OCI-LY3 (cell line): ENCODE measurements around the gene KRT5.

Experiments
- H2AFZ ChIP-seq: fragments of 200-600, 300-600 bp; shearing (Covaris generic); 2 replicates; pipeline ENCODE4 v1.6.0; 2014; ENCODE audit warnings: antibody characterized with exemption, low read depth, low read length
- H3K27ac ChIP-seq: fragments of 200-600, 300-600 bp; sonication (generic); 2 replicates; pipeline ENCODE4 v1.5.1; 2014; ENCODE audit warnings: mild to moderate bottlenecking, low read length, moderate library complexity, mixed read lengths
- H3K27me3 ChIP-seq: fragments of 200-600, 300-600 bp; sonication (generic); 2 replicates; pipeline ENCODE4 v1.6.1; 2014; ENCODE audit warnings: low read depth, low read length, mixed read lengths
- H3K36me3 ChIP-seq: fragments of 200-600, 300-600 bp; sonication (generic); replicated peaks from 2 replicates; pipeline ENCODE3; 2014; ENCODE audit warnings: low read depth, low read length, mixed read lengths
- H3K4me1 ChIP-seq: fragments of 300-600, 200-600 bp; sonication (generic); 2 replicates; pipeline ENCODE4 v1.6.1; 2014; ENCODE audit warnings: low read length, mixed read lengths
- H3K4me2 ChIP-seq: fragments of 200-600, 300-600 bp; sonication (generic); 2 replicates; pipeline ENCODE4 v1.6.1; 2014; ENCODE audit warnings: low read length, mixed read lengths
- H3K4me3 ChIP-seq: fragments of 300-600, 200-600 bp; sonication (generic); 2 replicates; pipeline ENCODE4 v1.5.1; 2014; ENCODE audit warnings: antibody characterized with exemption, mild to moderate bottlenecking, low read length, moderate library complexity
- H3K79me2 ChIP-seq: fragments of 300-600, 200-600 bp; shearing (Covaris generic); 2 replicates; pipeline ENCODE4 v1.6.1; 2014; ENCODE audit warnings: mild to moderate bottlenecking, low read length, mixed read lengths
- H3K9ac ChIP-seq: fragments of 300-600, 200-600 bp; shearing (Covaris generic); 2 replicates; pipeline ENCODE4 v1.6.0; 2014; ENCODE audit warnings: mild to moderate bottlenecking, low read length, moderate library complexity
- H3K9me3 ChIP-seq: fragments of 200-600, 300-600 bp; shearing (Covaris generic); 2 replicates; pipeline ENCODE4 v1.6.1; 2014; ENCODE audit warnings: low read length, mixed read lengths; ENCODE audit not compliant: insufficient read depth
- H4K20me1 ChIP-seq: fragments of 200-600, 300-600 bp; sonication (generic); 2 replicates; pipeline ENCODE4 v1.6.1; 2016; ENCODE audit warnings: low read length, mixed read lengths; ENCODE audit not compliant: insufficient read depth
- CTCF ChIP-seq: fragments of 200-600, 300-600 bp; sonication (generic); IDR thresholded peaks from 2 replicates; pipeline ENCODE4 v1.5.1; 2014; ENCODE audit warnings: antibody characterized with exemption, low read length, low read depth
- EZH2phosphoT487 ChIP-seq: fragments of 200-600 bp; shearing (Covaris generic); IDR thresholded peaks from 2 replicates; pipeline ENCODE4 v1.6.1; 2018; ENCODE audit warnings: antibody characterized with exemption, mixed run types, low read depth

Gene KRT5

GRCh38 chr12:52519826-52520662 lies at the start of gene KRT5:
Gene KRT5 (minus strand): TSS chr12:52520394. CDS start chr12:52520296, 98 bp downstream.
- TF ChIP-seq CTCF: no peak
- no peak for TF ChIP-seq EZH2phosphoT487
- Histone ChIP-seq H3K79me2 (no peaks in the 10 kb centered on the region), H2AFZ (no peak within 1 kb of the TSS; the same call in 1 of the 2 replicates), H3K36me3 (no peaks in the 10 kb centered on the region), H3K4me3 (peak within 1 kb of the TSS; percentile 72), H3K27me3 (peaks cover 3% of the 10 kb centered on the region; the same call in 1 of the 2 replicates), H3K9me3 (no peaks in the 10 kb centered on the region), H3K27ac (peak within 1 kb of the TSS; percentile 63), H3K4me2 (peak within 1 kb of the TSS; percentile 67), H3K9ac (peak within 1 kb of the TSS; percentile 16), H4K20me1 (no peaks in the 10 kb centered on the region), H3K4me1 (peaks cover 52% of the 10 kb centered on the region)

GRCh38 chr12:52568111-52568510 lies 47.9 kb upstream of the KRT5 start:
- Histone ChIP-seq H3K9ac (no peak overlapping the region), H3K4me2 (no peak overlapping the region), H3K9me3 (no peaks in the 10 kb centered on the region), H3K27ac (no peak overlapping the region), H4K20me1 (no peaks in the 10 kb centered on the region), H3K79me2 (no peaks in the 10 kb centered on the region), H3K4me1 (peaks cover 8% of the 10 kb centered on the region), H2AFZ (no peak overlapping the region), H3K36me3 (no peaks in the 10 kb centered on the region), H3K4me3 (no peak overlapping the region), H3K27me3 (peaks cover 25% of the 10 kb centered on the region)
- TF ChIP-seq CTCF: no peak
- TF ChIP-seq EZH2phosphoT487: no peak

GRCh38 chr12:52566847-52567291 lies 46.7 kb upstream of the KRT5 start:
- TF ChIP-seq EZH2phosphoT487: no peak
- no peak for TF ChIP-seq CTCF
- H4K20me1 ChIP-seq: no peaks in the 10 kb centered on the region
- H3K4me1 ChIP-seq: peaks cover 8% of the 10 kb centered on the region
- no peaks in the 10 kb centered on the region for H3K9me3 ChIP-seq
- H3K4me2 ChIP-seq: no peak overlapping the region
- H3K27ac ChIP-seq: no peak overlapping the region
- no peak overlapping the region for H3K4me3 ChIP-seq
- H3K36me3 ChIP-seq: no peaks in the 10 kb centered on the region
- H3K9ac ChIP-seq: no peak overlapping the region
- peaks cover 32% of the 10 kb centered on the region for H3K27me3 ChIP-seq
- H2AFZ ChIP-seq: no peak overlapping the region
- H3K79me2 ChIP-seq: no peaks in the 10 kb centered on the region

GRCh38 chr12:52564582-52564981 lies 44.4 kb upstream of the KRT5 start:
- no peaks in the 10 kb centered on the region for H3K9me3 ChIP-seq
- H3K27ac ChIP-seq: no peak overlapping the region
- H3K4me2 ChIP-seq: no peak overlapping the region
- no peaks in the 10 kb centered on the region for H3K79me2 ChIP-seq
- H3K36me3 ChIP-seq: no peaks in the 10 kb centered on the region
- H4K20me1 ChIP-seq: no peaks in the 10 kb centered on the region
- TF ChIP-seq CTCF (no peak), EZH2phosphoT487 (no peak)
- peaks cover 43% of the 10 kb centered on the region for H3K27me3 ChIP-seq
- H3K4me3 ChIP-seq: no peak overlapping the region
- H2AFZ ChIP-seq: no peak overlapping the region
- no peak overlapping the region for H3K9ac ChIP-seq
- peaks cover 5% of the 10 kb centered on the region for H3K4me1 ChIP-seq
